ENCODE measurements around the gene IFNGR1. TPM values are rescaled to one million over a fixed set of nuclear protein-coding genes. Genes with fewer than 3 reads are reported as not detected.

The IFNGR1 gene
- total RNA-seq: 10 to 100 TPM; 23.7 to 30.2 TPM
- polyA plus RNA-seq (2013, experiment 1 of 2): 38.7 TPM
- 34.8 TPM for polyA plus RNA-seq (2013, experiment 2 of 2)
- long read RNA-seq, experiment 1, transcript IFNGR1-201 (7 exons, 2,139 nt): major isoform, 5 of 10 reads
- long read RNA-seq, experiment 1, partial matches to known transcripts: 1 of 10 reads
- long read RNA-seq, experiment 1, other reads (novel, unspliced or antisense): 4 of 10 reads
- long read RNA-seq, experiment 2, transcript IFNGR1-201 (7 exons, 2,139 nt): major isoform, 47 of 53 reads
- long read RNA-seq, experiment 2, partial matches to known transcripts: 1 of 53 reads
- long read RNA-seq, experiment 2, other reads (novel, unspliced or antisense): 4 of 53 reads
- long read RNA-seq, experiment 3, transcript IFNGR1-201 (7 exons, 2,139 nt): major isoform, 160 of 168 reads
- long read RNA-seq, experiment 3, partial matches to known transcripts: 1 of 168 reads
- long read RNA-seq, experiment 3, other reads (novel, unspliced or antisense): 6 of 168 reads
- long read RNA-seq, experiment 4, transcript IFNGR1-201 (7 exons, 2,139 nt): major isoform, 41 of 51 reads
- long read RNA-seq, experiment 4, partial matches to known transcripts: 10 of 51 reads
- long read RNA-seq, experiment 4, other reads (novel, unspliced or antisense): 0 of 51 reads

DNA sequence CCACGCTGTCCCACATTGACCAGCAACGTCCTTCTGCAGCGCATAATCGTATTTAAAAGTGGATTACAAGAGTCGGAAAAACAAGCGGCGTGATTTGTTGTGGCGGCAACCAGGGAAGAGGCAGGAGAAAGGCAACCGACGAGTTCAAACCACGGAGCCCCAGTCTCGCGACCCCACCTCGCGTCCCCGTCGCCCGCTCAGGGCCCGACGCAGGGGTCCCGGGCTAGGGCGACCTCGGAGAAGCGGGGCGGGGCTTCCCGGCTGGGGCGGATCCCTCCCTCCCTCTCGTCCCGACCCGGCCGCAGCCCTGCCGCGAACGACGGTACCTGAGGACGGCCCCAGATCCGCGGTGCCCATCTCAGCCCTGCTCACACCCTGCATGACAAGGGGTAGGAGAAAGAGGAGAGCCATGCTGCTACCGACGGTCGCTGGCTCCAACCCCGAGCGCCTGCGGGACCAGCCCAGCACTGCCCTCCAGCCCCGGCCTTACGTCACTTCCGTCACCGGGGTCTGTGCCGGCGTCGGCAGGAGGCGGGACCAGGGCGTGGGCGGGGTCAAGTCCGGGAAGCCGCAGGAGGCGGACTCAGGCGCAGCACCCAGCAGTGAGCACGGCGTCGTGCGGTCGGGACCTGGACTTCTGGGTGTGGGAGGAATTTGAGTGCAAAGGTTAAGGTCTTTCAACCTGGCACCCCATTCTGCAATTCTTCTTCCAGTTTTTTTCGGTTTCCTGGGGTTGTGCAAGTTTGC lies at the start of gene IFNGR1:
Gene IFNGR1, minus strand, starts transcription at position 469 of the 747 bp plus-strand sequence. Its CDS starts 58 bp downstream, at position 411.
- Mint-ChIP-seq H3K27ac (peak within 1 kb of the TSS; percentile 96), H3K4me1 (peaks cover 35% of the 10 kb centered on the region), H3K4me3 (peak within 1 kb of the TSS; percentile 85), H3K36me3 (ENCODE audit: low read depth) (peaks cover 9% of the 10 kb centered on the region), H3K9me3 (peaks cover 2% of the 10 kb centered on the region), H3K27me3 (ENCODE audit: insufficient read depth) (no peaks in the 10 kb centered on the region)
- peak within 1 kb of the TSS; percentile 98 for H3K4me3 ChIP-seq (ENCODE audit: low read length)
- H3K27me3 ChIP-seq (ENCODE audit: control insufficient read depth, insufficient read depth, low read length, poor library complexity, severe bottlenecking): no peaks in the 10 kb centered on the region
- H3K4me1 ChIP-seq (ENCODE audit: control insufficient read depth, insufficient read depth, low read length): no peaks in the 10 kb centered on the region
- DNase-seq: peak; percentile 98
- no peaks in the 10 kb centered on the region for H3K36me3 ChIP-seq (ENCODE audit: control insufficient read depth, insufficient read depth, low read length)
- no peaks in the 10 kb centered on the region for H3K9me3 ChIP-seq (ENCODE audit: control insufficient read depth, low read length)
- H3K27ac ChIP-seq (ENCODE audit: low read depth, low read length): peak within 1 kb of the TSS; percentile 78
- H3K9ac ChIP-seq (ENCODE audit: extremely low read depth, low read length, poor library complexity, severe bottlenecking): peak within 1 kb of the TSS; percentile 87
- 0% methylated on average over 8 to 64 of the region's 64 CpGs for WGBS, 2 experiments (ENCODE audit: insufficient coverage in 1 of 2, insufficient read length in 1 of 2)
- TF ChIP-seq, protein P1, sequence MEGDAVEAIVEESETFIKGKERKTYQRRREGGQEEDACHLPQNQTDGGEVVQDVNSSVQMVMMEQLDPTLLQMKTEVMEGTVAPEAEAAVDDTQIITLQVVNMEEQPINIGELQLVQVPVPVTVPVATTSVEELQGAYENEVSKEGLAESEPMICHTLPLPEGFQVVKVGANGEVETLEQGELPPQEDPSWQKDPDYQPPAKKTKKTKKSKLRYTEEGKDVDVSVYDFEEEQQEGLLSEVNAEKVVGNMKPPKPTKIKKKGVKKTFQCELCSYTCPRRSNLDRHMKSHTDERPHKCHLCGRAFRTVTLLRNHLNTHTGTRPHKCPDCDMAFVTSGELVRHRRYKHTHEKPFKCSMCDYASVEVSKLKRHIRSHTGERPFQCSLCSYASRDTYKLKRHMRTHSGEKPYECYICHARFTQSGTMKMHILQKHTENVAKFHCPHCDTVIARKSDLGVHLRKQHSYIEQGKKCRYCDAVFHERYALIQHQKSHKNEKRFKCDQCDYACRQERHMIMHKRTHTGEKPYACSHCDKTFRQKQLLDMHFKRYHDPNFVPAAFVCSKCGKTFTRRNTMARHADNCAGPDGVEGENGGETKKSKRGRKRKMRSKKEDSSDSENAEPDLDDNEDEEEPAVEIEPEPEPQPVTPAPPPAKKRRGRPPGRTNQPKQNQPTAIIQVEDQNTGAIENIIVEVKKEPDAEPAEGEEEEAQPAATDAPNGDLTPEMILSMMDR (conservative IDR thresholded peaks at IDR 0.05): no peak

DNA sequence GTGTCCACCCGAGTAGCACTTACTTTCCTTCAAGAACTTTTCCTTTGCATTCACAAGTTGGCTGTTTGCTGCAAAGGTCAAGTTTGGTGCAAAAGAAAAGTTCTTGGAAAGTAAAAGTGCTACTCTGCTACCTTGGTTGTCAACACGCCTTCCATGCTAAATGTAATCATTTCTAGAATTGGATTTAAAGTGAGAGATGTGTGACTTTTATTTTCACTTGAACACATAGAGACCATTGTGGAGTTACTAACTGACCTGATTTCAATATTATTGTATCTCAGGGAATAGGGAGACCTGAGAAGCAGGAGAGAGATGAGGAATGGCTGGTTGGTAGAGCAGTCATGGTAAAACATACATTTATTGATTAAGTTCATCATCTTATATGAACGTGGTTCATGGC lies 49.7 kb upstream of the IFNGR1 start:
- Mint-ChIP-seq H3K27me3 (ENCODE audit: insufficient read depth) (no peaks in the 10 kb centered on the region), H3K4me3 (no peak overlapping the region), H3K27ac (no peak overlapping the region), H3K9me3 (no peaks in the 10 kb centered on the region), H3K4me1 (peaks cover 2% of the 10 kb centered on the region), H3K36me3 (ENCODE audit: low read depth) (no peaks in the 10 kb centered on the region)
- Histone ChIP-seq H3K4me1 (ENCODE audit: control insufficient read depth, insufficient read depth, low read length) (no peaks in the 10 kb centered on the region), H3K9me3 (ENCODE audit: control insufficient read depth, low read length) (no peaks in the 10 kb centered on the region), H3K4me3 (ENCODE audit: low read length) (no peak overlapping the region), H3K9ac (ENCODE audit: extremely low read depth, low read length, poor library complexity, severe bottlenecking) (no peak overlapping the region), H3K27ac (ENCODE audit: low read depth, low read length) (no peak overlapping the region), H3K27me3 (ENCODE audit: control insufficient read depth, insufficient read depth, low read length, poor library complexity, severe bottlenecking) (no peaks in the 10 kb centered on the region), H3K36me3 (ENCODE audit: control insufficient read depth, insufficient read depth, low read length) (no peaks in the 10 kb centered on the region)
- no peak for DNase-seq
- TF ChIP-seq, protein P1 (conservative IDR thresholded peaks at IDR 0.05): no peak
- 100% methylated on average over 1 to 3 of the region's 3 CpGs for WGBS, 2 experiments (ENCODE audit: insufficient coverage in 1 of 2, insufficient read length in 1 of 2)

DNA sequence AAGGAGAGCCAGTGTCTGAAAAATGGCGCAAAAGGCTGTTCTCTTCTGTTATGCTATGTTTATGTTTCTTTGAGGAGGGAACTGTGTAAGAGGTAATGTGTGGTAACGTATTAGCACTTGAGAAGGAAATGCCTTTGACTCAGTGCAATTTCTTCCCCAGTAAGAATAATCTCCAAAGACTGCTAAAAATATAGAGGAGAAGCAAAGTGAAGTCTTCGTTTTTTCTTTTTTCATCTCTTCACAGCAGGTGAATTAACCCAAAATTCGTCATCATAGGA lies 47.1 kb upstream of the IFNGR1 start:
- H3K9me3 ChIP-seq (ENCODE audit: control insufficient read depth, low read length): no peaks in the 10 kb centered on the region
- 88 to 100% methylated on average over 1 to 4 of the region's 4 CpGs for WGBS, 2 experiments (ENCODE audit: insufficient coverage in 1 of 2, insufficient read length in 1 of 2)
- H3K9ac ChIP-seq (ENCODE audit: extremely low read depth, low read length, poor library complexity, severe bottlenecking): no peak overlapping the region
- no peaks in the 10 kb centered on the region for H3K27me3 ChIP-seq (ENCODE audit: control insufficient read depth, insufficient read depth, low read length, poor library complexity, severe bottlenecking)
- H3K27ac Mint-ChIP-seq: no peak overlapping the region
- TF ChIP-seq, protein P1 (conservative IDR thresholded peaks at IDR 0.05): no peak
- no peaks in the 10 kb centered on the region for H3K4me1 Mint-ChIP-seq
- H3K4me1 ChIP-seq (ENCODE audit: control insufficient read depth, insufficient read depth, low read length): no peaks in the 10 kb centered on the region
- H3K27me3 Mint-ChIP-seq (ENCODE audit: insufficient read depth): peaks cover 2% of the 10 kb centered on the region
- no peaks in the 10 kb centered on the region for H3K36me3 ChIP-seq (ENCODE audit: control insufficient read depth, insufficient read depth, low read length)
- H3K4me3 Mint-ChIP-seq: no peak overlapping the region
- H3K9me3 Mint-ChIP-seq: no peaks in the 10 kb centered on the region
- DNase-seq: no peak
- H3K36me3 Mint-ChIP-seq (ENCODE audit: low read depth): no peaks in the 10 kb centered on the region
- no peak overlapping the region for H3K27ac ChIP-seq (ENCODE audit: low read depth, low read length)
- no peak overlapping the region for H3K4me3 ChIP-seq (ENCODE audit: low read length)
